B cell (primary cell): ENCODE measurements around the gene WASL. TPM values are rescaled to one million over a fixed set of nuclear protein-coding genes. Genes with fewer than 3 reads are reported as not detected.

Source experiments
- ATAC-seq: fragments of 200-7000 bp; cut with Tn5 transposase; one replicate; pipeline ENCODE4 v1.10.0; 2021; ENCODE audit warnings: low read depth, mild to moderate bottlenecking, moderate number of reproducible peaks, moderate library complexity
- CTCF ChIA-PET: fragments of 350-600 bp; sonication (Branson Sonifier 250); formaldehyde crosslinking; loops from one replicate; lab custom pipeline; 2021; ENCODE audit warnings: antibody characterized with exemption, inconsistent platforms; lab: Charles Lee
- POLR2A ChIA-PET: fragments of 350-600 bp; sonication (Branson Sonifier 250); formaldehyde crosslinking; loops from one replicate; lab custom pipeline; 2021; ENCODE audit warnings: antibody characterized with exemption; lab: Charles Lee
- DNase-seq: peaks from one replicate; pipeline ENCODE4 v3.0.0; 2013
- H2AFZ ChIP-seq: 2 replicates; pipeline ENCODE4 v1.6.1; 2012; ENCODE audit warnings: mild to moderate bottlenecking, low read depth, low read length; ENCODE audit not compliant: insufficient read depth, poor library complexity, severe bottlenecking
- H3K27ac ChIP-seq, 2 donors: 1 replicate in 1 of 2; 2 replicates in 1 of 2; pipeline ENCODE4 v1.5.1; 2012 to 2013; ENCODE audit warnings: low read length in 2 of 2, mild to moderate bottlenecking in 2 of 2, moderate library complexity in 1 of 2
- H3K27me3 ChIP-seq, 4 experiments: fragments of 200-600 bp in 1 of 4; sonication (generic) in 1 of 4; replicated peaks in 1 of 4; 1 replicate in 2 of 4; 2 replicates in 2 of 4; pipeline versions ENCODE4 v1.6.1 to v1.7.0; 2013 to 2016; ENCODE audit warnings: low read length in 3 of 4, mild to moderate bottlenecking in 2 of 4, mixed read lengths in 1 of 4, moderate library complexity in 1 of 4; ENCODE audit not compliant: insufficient read depth in 4 of 4, control insufficient read depth in 3 of 4; ENCODE audit errors: control extremely low read depth in 1 of 4
- H3K36me3 ChIP-seq, 2 experiments: replicated peaks in 1 of 2; 1 replicate in 1 of 2; 2 replicates in 1 of 2; pipeline versions ENCODE4 v1.6.1 to v1.7.1; 2013; ENCODE audit warnings: low read length in 1 of 2; ENCODE audit not compliant: insufficient read depth in 2 of 2, control insufficient read depth in 1 of 2; ENCODE audit errors: control extremely low read depth in 1 of 2, extremely low read depth in 1 of 2
- H3K4me1 ChIP-seq, 2 donors: fragments of 200-600 bp in 1 of 2; sonication (generic) in 1 of 2; 1 replicate in 1 of 2; 2 replicates in 1 of 2; pipeline versions ENCODE4 v1.5.1 to v1.6.1; 2013 to 2017; ENCODE audit warnings: low read length in 2 of 2; ENCODE audit not compliant: control insufficient read depth in 2 of 2, insufficient read depth in 2 of 2
- H3K4me2 ChIP-seq: replicated peaks from 2 replicates; pipeline ENCODE3; 2012; ENCODE audit warnings: mild to moderate bottlenecking, low read depth, low read length; ENCODE audit not compliant: poor library complexity, severe bottlenecking
- H3K4me3 ChIP-seq, 5 experiments: fragments of 200-600 bp in 1 of 5; sonication (generic) in 1 of 5; 1 replicate in 3 of 5; 2 replicates in 2 of 5; pipeline versions ENCODE4 v1.5.1 to v1.7.0; 2011 to 2016; ENCODE audit warnings: low read length in 4 of 5, mild to moderate bottlenecking in 4 of 5, low read depth in 2 of 5, control low read depth in 1 of 5, moderate library complexity in 1 of 5; ENCODE audit not compliant: insufficient read depth in 1 of 5; ENCODE audit errors: control extremely low read depth in 1 of 5, extremely low read depth in 1 of 5
- H3K79me2 ChIP-seq: fragments of 200-600 bp; sonication (generic); one replicate; pipeline ENCODE4 v1.6.0; 2016; ENCODE audit warnings: low read length; ENCODE audit not compliant: control insufficient read depth, insufficient read depth
- H3K9ac ChIP-seq: fragments of 200-600 bp; sonication (generic); 2 replicates; pipeline ENCODE4 v1.6.1; 2017; ENCODE audit warnings: mild to moderate bottlenecking, low read length, moderate library complexity
- H3K9me3 ChIP-seq, 3 donors: one replicate each; pipeline versions ENCODE4 v1.6.1 to v1.7.1; 2013; ENCODE audit warnings: low read length in 2 of 3; ENCODE audit not compliant: control insufficient read depth in 2 of 3, insufficient read depth in 1 of 3; ENCODE audit errors: control extremely low read depth in 1 of 3
- H4K20me1 ChIP-seq: 2 replicates; pipeline ENCODE4 v1.6.0; 2012; ENCODE audit warnings: mild to moderate bottlenecking, low read length; ENCODE audit not compliant: insufficient read depth, control insufficient read depth, poor library complexity, severe bottlenecking
- H3K27ac Mint-ChIP-seq: one replicate; pipeline ENCODE4 v1.8.0; 2021; ENCODE audit warnings: mixed read lengths
- H3K27me3 Mint-ChIP-seq: one replicate; pipeline ENCODE4 v1.8.0; 2021; ENCODE audit warnings: mixed read lengths
- H3K4me1 Mint-ChIP-seq: one replicate; pipeline ENCODE4 v1.8.0; 2021; ENCODE audit warnings: mixed read lengths
- H3K4me3 Mint-ChIP-seq: one replicate; pipeline ENCODE4 v1.8.0; 2021; ENCODE audit warnings: mixed read lengths
- H3K9me3 Mint-ChIP-seq: one replicate; pipeline ENCODE4 v1.8.0; 2022; ENCODE audit warnings: mixed read lengths; ENCODE audit not compliant: insufficient read depth
- CTCF ChIP-seq: fragments of 200-600 bp; IDR thresholded peaks from one replicate; pipeline ENCODE4 v1.8.0; 2022; ENCODE audit warnings: antibody characterized with exemption, mild to moderate bottlenecking
- EZH2 ChIP-seq: IDR thresholded peaks from 2 replicates; pipeline ENCODE4 v1.6.1; 2012; ENCODE audit warnings: borderline replicate concordance, low read depth, mild to moderate bottlenecking, moderate library complexity, low read length; ENCODE audit not compliant: insufficient read depth, poor library complexity, severe bottlenecking
- WGBS: methylation state at CpG from one replicate; pipeline ENCODE4 v1.1.5; 2013; ENCODE audit warnings: missing lambda C conversion rate; ENCODE audit not compliant: insufficient coverage; 5-methylcytosine and 5-hydroxymethylcytosine counted together
- intact Hi-C: fragments of 100-400 bp; cut with micrococcal nuclease; formaldehyde crosslinking; loops from one replicate; pipeline ENCODE4 v1.10.0; 2022
- polyA plus RNA-seq: library from polyadenylated mRNA; depleted of rRNA; stranded (reverse); fragments of >200 nt; gene quantifications from 2 replicates; pipeline ENCODE4 v1.2.3, GENCODE V29; 2012
- total RNA-seq, 2 donors: library from RNA; stranded (reverse); fragments of 120-200 nt in 1 of 2; gene quantifications; 1 replicate in 1 of 2; 2 replicates in 1 of 2; pipeline versions ENCODE4 v1.2.3 to v1.2.4, GENCODE V29; 2013 to 2022

WASL gene
- total and polyA plus RNA-seq, 2 donors (not counting 1 experiment from before 2014, with no cell fraction given) = 1.8 to 10.4 TPM

DNA sequence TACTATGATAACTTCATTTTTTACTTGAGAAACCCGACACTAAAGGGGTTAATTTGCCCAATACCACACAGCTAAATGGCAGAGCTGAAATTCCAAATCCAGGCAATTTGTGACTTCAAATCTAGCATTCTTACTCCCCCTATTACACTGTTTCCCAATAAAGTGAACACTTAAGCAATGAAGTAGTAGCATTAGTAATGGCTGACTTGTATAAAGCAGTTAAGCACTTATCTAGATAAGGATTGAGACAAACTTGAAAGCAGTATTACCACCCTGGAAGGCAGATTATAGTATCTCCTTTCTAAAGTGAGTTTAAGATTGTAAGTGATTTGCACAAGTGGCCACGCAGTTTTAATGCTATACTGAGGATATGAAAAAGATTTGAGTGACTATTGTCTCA, 39.3 kb downstream of the WASL start:
- no CpG with 5 or more reads among the region's 2 CpGs for WGBS
- H3K27ac ChIP-seq = no peak overlapping the region
- H3K4me2 ChIP-seq = no peak overlapping the region
- H4K20me1 ChIP-seq = no peaks in the 10 kb centered on the region
- peaks cover 2 to 17% of the 10 kb centered on the region in 2 experiments for H3K36me3 ChIP-seq
- POLR2A ChIA-PET = no interaction called here
- H2AFZ ChIP-seq = no peak overlapping the region
- Mint-ChIP-seq H3K4me3 (no peak overlapping the region), H3K27ac (no peak overlapping the region), H3K27me3 (no peaks in the 10 kb centered on the region), H3K4me1 (peaks cover 8% of the 10 kb centered on the region), H3K9me3 (no peaks in the 10 kb centered on the region)
- H3K9ac ChIP-seq = no peak overlapping the region
- H3K4me3 ChIP-seq = no peak overlapping the region
- no peaks in the 10 kb centered on the region for H3K9me3 ChIP-seq
- H3K79me2 ChIP-seq = no peaks in the 10 kb centered on the region
- H3K27me3 ChIP-seq = no peaks in the 10 kb centered on the region
- DNase-seq (no peak), ATAC-seq (no peak)
- H3K4me1 ChIP-seq = no peaks in the 10 kb centered on the region
- intact Hi-C loops = no loop called here
- no peak for TF ChIP-seq EZH2
- no peak for TF ChIP-seq CTCF
- CTCF ChIA-PET = no interaction called here

- Histone ChIP-seq H3K27ac (no peak overlapping the region), H3K4me1 (no peaks in the 10 kb centered on the region), H2AFZ (no peak overlapping the region), H3K4me2 (no peak overlapping the region), H3K36me3 (peaks cover 2 to 17% of the 10 kb centered on the region in 2 experiments), H4K20me1 (no peaks in the 10 kb centered on the region), H3K79me2 (no peaks in the 10 kb centered on the region), H3K9ac (no peak overlapping the region), H3K4me3 (no peak overlapping the region), H3K9me3 (no peaks in the 10 kb centered on the region), H3K27me3 (no peaks in the 10 kb centered on the region)
- Mint-ChIP-seq H3K4me1 (no peaks in the 10 kb centered on the region), H3K27ac (no peak overlapping the region), H3K9me3 (no peaks in the 10 kb centered on the region), H3K4me3 (no peak overlapping the region), H3K27me3 (no peaks in the 10 kb centered on the region)
- ATAC-seq (no peak), DNase-seq (no peak)
- TF ChIP-seq CTCF (no peak), EZH2 (no peak)
- ChIA-PET POLR2A (no interaction called here), CTCF (interaction anchor here (1.4 to 1.6 kb wide), 2 partner anchors 15 to 212 kb away, joined by 3 read pairs; no protein-coding TSS in a partner anchor)
- intact Hi-C loops = no loop called here
- 100% methylated on average over 1 of the region's 1 CpG for WGBS
These were observed 43.4 kb downstream of the WASL start for GRCh38 chr7:123705211-123705901.
